Measurements from ENCODE around the gene FGFBP3. TPM values are rescaled to one million over a fixed set of nuclear protein-coding genes. Genes with fewer than 3 reads are reported as not detected.

FGFBP3 gene
- polyA plus RNA-seq, 2 of the 4 experiments (the other 2 are of a cell fraction) = 0.70 to 2.7 TPM

DNA sequence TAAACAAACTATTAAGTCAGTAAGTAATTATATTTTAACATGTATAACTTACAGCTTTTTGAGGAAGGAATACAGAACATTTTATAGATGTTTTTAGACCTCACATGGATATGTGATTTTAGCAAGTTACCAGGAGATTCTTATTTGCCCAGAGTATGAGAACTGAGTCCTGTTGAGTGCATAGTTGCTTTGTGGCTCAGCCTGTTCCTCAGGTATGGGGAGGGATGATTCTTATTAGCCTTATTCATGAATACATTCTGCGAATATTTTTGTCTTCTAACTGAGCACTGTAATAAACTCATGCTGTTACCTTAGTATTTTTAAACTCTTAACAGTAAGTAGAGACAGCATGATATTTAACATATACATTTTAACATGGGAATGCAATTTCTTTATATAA, 32.1 kb upstream of the FGFBP3 start:
- POLR2A ChIA-PET = no interaction called here
- Histone ChIP-seq H3K4me1 (no peaks in the 10 kb centered on the region), H3K4me2 (no peak overlapping the region), H3K4me3 (no peak overlapping the region), H3K9me3 (no peaks in the 10 kb centered on the region), H3K27ac (no peak overlapping the region)
- FAIRE-seq = no peak
- no peak for DNase-seq (ENCODE audit: low read depth in 1 of 2, low spot score in 1 of 2)
- WGBS (ENCODE audit: missing lambda C conversion rate) = 90% methylated on average over 1 of the region's 1 CpG
- CTCF ChIA-PET = interaction anchor here (0.6 to 1.6 kb wide), 2 partner anchors 17 to 99 kb away, joined by 3 read pairs; no protein-coding TSS in a partner anchor
- no peak for ATAC-seq
- TF ChIP-seq, protein P1, sequence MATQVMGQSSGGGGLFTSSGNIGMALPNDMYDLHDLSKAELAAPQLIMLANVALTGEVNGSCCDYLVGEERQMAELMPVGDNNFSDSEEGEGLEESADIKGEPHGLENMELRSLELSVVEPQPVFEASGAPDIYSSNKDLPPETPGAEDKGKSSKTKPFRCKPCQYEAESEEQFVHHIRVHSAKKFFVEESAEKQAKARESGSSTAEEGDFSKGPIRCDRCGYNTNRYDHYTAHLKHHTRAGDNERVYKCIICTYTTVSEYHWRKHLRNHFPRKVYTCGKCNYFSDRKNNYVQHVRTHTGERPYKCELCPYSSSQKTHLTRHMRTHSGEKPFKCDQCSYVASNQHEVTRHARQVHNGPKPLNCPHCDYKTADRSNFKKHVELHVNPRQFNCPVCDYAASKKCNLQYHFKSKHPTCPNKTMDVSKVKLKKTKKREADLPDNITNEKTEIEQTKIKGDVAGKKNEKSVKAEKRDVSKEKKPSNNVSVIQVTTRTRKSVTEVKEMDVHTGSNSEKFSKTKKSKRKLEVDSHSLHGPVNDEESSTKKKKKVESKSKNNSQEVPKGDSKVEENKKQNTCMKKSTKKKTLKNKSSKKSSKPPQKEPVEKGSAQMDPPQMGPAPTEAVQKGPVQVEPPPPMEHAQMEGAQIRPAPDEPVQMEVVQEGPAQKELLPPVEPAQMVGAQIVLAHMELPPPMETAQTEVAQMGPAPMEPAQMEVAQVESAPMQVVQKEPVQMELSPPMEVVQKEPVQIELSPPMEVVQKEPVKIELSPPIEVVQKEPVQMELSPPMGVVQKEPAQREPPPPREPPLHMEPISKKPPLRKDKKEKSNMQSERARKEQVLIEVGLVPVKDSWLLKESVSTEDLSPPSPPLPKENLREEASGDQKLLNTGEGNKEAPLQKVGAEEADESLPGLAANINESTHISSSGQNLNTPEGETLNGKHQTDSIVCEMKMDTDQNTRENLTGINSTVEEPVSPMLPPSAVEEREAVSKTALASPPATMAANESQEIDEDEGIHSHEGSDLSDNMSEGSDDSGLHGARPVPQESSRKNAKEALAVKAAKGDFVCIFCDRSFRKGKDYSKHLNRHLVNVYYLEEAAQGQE (IDR thresholded peaks at IDR 0.05) = no peak
- TF ChIP-seq HOXB5 (CRISPR knock-in tag; IDR thresholded peaks at IDR 0.05) = no peak
- TF ChIP-seq, protein P2, sequence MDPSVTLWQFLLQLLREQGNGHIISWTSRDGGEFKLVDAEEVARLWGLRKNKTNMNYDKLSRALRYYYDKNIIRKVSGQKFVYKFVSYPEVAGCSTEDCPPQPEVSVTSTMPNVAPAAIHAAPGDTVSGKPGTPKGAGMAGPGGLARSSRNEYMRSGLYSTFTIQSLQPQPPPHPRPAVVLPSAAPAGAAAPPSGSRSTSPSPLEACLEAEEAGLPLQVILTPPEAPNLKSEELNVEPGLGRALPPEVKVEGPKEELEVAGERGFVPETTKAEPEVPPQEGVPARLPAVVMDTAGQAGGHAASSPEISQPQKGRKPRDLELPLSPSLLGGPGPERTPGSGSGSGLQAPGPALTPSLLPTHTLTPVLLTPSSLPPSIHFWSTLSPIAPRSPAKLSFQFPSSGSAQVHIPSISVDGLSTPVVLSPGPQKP (IDR thresholded peaks at IDR 0.05; ENCODE audit: low read depth, low read length) = no peak
- TF ChIP-seq CHD2 (IDR thresholded peaks at IDR 0.05; ENCODE audit: low read length, partially characterized antibody) = no peak
- TF ChIP-seq GATA3 (IDR thresholded peaks at IDR 0.05; ENCODE audit: borderline replicate concordance) = no peak
- TF ChIP-seq ZSCAN20 (CRISPR knock-in tag; IDR thresholded peaks at IDR 0.05) = no peak
- TF ChIP-seq, protein P3, sequence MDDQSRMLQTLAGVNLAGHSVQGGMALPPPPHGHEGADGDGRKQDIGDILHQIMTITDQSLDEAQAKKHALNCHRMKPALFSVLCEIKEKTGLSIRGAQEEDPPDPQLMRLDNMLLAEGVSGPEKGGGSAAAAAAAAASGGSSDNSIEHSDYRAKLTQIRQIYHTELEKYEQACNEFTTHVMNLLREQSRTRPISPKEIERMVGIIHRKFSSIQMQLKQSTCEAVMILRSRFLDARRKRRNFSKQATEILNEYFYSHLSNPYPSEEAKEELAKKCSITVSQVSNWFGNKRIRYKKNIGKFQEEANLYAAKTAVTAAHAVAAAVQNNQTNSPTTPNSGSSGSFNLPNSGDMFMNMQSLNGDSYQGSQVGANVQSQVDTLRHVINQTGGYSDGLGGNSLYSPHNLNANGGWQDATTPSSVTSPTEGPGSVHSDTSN (IDR thresholded peaks at IDR 0.05) = no peak
- no peak for TF ChIP-seq NR3C1 (IDR thresholded peaks at IDR 0.05)
- TF ChIP-seq, protein P4, sequence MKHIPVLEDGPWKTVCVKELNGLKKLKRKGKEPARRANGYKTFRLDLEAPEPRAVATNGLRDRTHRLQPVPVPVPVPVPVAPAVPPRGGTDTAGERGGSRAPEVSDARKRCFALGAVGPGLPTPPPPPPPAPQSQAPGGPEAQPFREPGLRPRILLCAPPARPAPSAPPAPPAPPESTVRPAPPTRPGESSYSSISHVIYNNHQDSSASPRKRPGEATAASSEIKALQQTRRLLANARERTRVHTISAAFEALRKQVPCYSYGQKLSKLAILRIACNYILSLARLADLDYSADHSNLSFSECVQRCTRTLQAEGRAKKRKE (CRISPR knock-in tag; IDR thresholded peaks at IDR 0.05; ENCODE audit: low read depth) = no peak
- no peak for TF ChIP-seq CHD4 (IDR thresholded peaks at IDR 0.05; ENCODE audit: borderline replicate concordance)
- TF ChIP-seq EHF (CRISPR knock-in tag; IDR thresholded peaks at IDR 0.05) = no peak
- no peak for TF ChIP-seq RAD21 (conservative IDR thresholded peaks at IDR 0.05 in 1 of 2, IDR thresholded peaks at IDR 0.05 in 1 of 2)
- TF ChIP-seq, protein P5, sequence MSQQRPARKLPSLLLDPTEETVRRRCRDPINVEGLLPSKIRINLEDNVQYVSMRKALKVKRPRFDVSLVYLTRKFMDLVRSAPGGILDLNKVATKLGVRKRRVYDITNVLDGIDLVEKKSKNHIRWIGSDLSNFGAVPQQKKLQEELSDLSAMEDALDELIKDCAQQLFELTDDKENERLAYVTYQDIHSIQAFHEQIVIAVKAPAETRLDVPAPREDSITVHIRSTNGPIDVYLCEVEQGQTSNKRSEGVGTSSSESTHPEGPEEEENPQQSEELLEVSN (IDR thresholded peaks at IDR 0.05; ENCODE audit: borderline replicate concordance, low read depth) = no peak
- no peak for TF ChIP-seq ZNF302 (CRISPR knock-in tag; IDR thresholded peaks at IDR 0.05)

DNA sequence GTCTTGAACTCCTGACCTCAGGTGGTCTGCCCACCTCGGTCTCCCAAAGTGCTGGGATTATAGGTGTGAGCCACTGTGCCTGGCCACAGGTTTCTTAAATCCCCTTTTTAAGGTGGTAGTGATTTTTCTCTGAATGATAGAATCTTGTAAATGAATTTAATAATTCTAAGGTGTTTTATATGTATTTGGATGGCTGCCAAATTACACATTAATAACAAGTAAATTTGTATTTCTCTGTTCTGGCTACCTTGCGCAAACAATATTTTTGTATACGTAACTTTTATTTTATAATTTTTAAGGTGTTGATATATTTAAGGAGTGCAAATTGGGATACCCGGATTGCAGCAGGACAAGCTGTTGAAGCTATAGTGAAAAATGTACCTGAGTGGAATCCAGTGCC, 30.4 kb upstream of the FGFBP3 start:
- no peak overlapping the region for H3K4me3 ChIP-seq
- ChIA-PET POLR2A (interaction anchor here (0.9 kb wide), 1 partner anchor 16 kb away, joined by 3 read pairs; the partner anchor contains the start of gene BTAF1), CTCF (interaction anchor here (1.7 kb wide), 1 partner anchor 27 kb away, joined by 4 read pairs; no protein-coding TSS in a partner anchor)
- no peak for DNase-seq (ENCODE audit: low read depth in 1 of 2, low spot score in 1 of 2)
- H3K9me3 ChIP-seq = no peaks in the 10 kb centered on the region
- H3K27ac ChIP-seq = no peak overlapping the region
- no peak for ATAC-seq
- 91% methylated on average over 4 of the region's 4 CpGs for WGBS (ENCODE audit: missing lambda C conversion rate)
- no peak overlapping the region for H3K4me2 ChIP-seq
- H3K4me1 ChIP-seq = no peaks in the 10 kb centered on the region
- no peak for FAIRE-seq
- TF ChIP-seq RAD21 (conservative IDR thresholded peaks at IDR 0.05 in 1 of 2, IDR thresholded peaks at IDR 0.05 in 1 of 2) (no peak), HOXB5 (CRISPR knock-in tag; IDR thresholded peaks at IDR 0.05) (no peak), ZC3H11A (IDR thresholded peaks at IDR 0.05) (no peak), ZNF302 (CRISPR knock-in tag; IDR thresholded peaks at IDR 0.05) (no peak), POLR2A (IDR thresholded peaks at IDR 0.05; ENCODE audit: low read length) (no peak), GATA3 (IDR thresholded peaks at IDR 0.05; ENCODE audit: borderline replicate concordance) (no peak), HDAC2 (IDR thresholded peaks at IDR 0.05) (no peak), ZFP36 (IDR thresholded peaks at IDR 0.05; ENCODE audit: borderline replicate concordance, partially characterized antibody) (no peak), KDM1A (IDR thresholded peaks at IDR 0.05; ENCODE audit: low read depth) (no peak), BHLHE40 (IDR thresholded peaks at IDR 0.05; ENCODE audit: low read depth, low read length) (no peak), JUN (IDR thresholded peaks at IDR 0.05) (no peak), NPAS2 (CRISPR knock-in tag; IDR thresholded peaks at IDR 0.05; ENCODE audit: borderline replicate concordance) (no peak), FOXS1 (CRISPR knock-in tag; IDR thresholded peaks at IDR 0.05) (no peak), RFX5 (IDR thresholded peaks at IDR 0.05) (no peak), FOSB (CRISPR knock-in tag; IDR thresholded peaks at IDR 0.05) (no peak)
- TF ChIP-seq, protein P6, sequence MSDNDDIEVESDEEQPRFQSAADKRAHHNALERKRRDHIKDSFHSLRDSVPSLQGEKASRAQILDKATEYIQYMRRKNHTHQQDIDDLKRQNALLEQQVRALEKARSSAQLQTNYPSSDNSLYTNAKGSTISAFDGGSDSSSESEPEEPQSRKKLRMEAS (IDR thresholded peaks at IDR 0.05) = no peak
- TF ChIP-seq, protein P7, sequence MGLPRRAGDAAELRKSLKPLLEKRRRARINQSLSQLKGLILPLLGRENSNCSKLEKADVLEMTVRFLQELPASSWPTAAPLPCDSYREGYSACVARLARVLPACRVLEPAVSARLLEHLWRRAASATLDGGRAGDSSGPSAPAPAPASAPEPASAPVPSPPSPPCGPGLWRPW (IDR thresholded peaks at IDR 0.05) = no peak

All from A549 (cell line).